Measurements from ENCODE around the gene SAMD9.

The SAMD9 gene

GRCh38 chr7:93117852-93118530, at the start of gene SAMD9:
Gene SAMD9 (minus strand): TSS chr7:93117979. CDS start chr7:93106097, 11,882 bp downstream.
- DNase-seq (ENCODE audit: low read depth) = peak; percentile 83
- no peak for TF ChIP-seq CTCF (conservative IDR thresholded peaks at IDR 0.05; ENCODE audit: low read length)
- peak within 1 kb of the TSS; percentile 65 for H3K4me3 ChIP-seq (ENCODE audit: low read length)

- no peak overlapping the region for H3K4me3 ChIP-seq (ENCODE audit: low read length)
- no peak for DNase-seq (ENCODE audit: low read depth)
- no peak for TF ChIP-seq CTCF (conservative IDR thresholded peaks at IDR 0.05; ENCODE audit: low read length)
Measured at GRCh38 chr7:93165447-93165846, 47.7 kb upstream of the SAMD9 start.

- no peak overlapping the region for H3K4me3 ChIP-seq (ENCODE audit: low read length)
- TF ChIP-seq CTCF (conservative IDR thresholded peaks at IDR 0.05; ENCODE audit: low read length) = no peak
- no peak for DNase-seq (ENCODE audit: low read depth)
Measured at GRCh38 chr7:93164766-93165165, 47.0 kb upstream of the SAMD9 start.

- TF ChIP-seq CTCF (conservative IDR thresholded peaks at IDR 0.05; ENCODE audit: low read length) = no peak
- DNase-seq (ENCODE audit: low read depth) = no peak
- H3K4me3 ChIP-seq (ENCODE audit: low read length) = no peak overlapping the region
Measured at GRCh38 chr7:93161181-93161762, 43.5 kb upstream of the SAMD9 start.

- DNase-seq (ENCODE audit: low read depth) = no peak
- no peak for TF ChIP-seq CTCF (conservative IDR thresholded peaks at IDR 0.05; ENCODE audit: low read length)
- no peak overlapping the region for H3K4me3 ChIP-seq (ENCODE audit: low read length)
Measured at GRCh38 chr7:93160410-93160809, 42.6 kb upstream of the SAMD9 start.

GRCh38 chr7:93159490-93159889, 41.7 kb upstream of the SAMD9 start:
- no peak overlapping the region for H3K4me3 ChIP-seq (ENCODE audit: low read length)
- TF ChIP-seq CTCF (conservative IDR thresholded peaks at IDR 0.05; ENCODE audit: low read length) = no peak
- peak; percentile 16 for DNase-seq (ENCODE audit: low read depth)

- TF ChIP-seq CTCF (conservative IDR thresholded peaks at IDR 0.05; ENCODE audit: low read length) = no peak
- H3K4me3 ChIP-seq (ENCODE audit: low read length) = no peak overlapping the region
- peak; percentile 51 for DNase-seq (ENCODE audit: low read depth)
Measured at GRCh38 chr7:93156884-93157283, 39.1 kb upstream of the SAMD9 start.

Measured in AG10803 (cell line).